Activated CD4-positive, alpha-beta memory T cell treated with anti-CD3 and anti-CD28 coated beads for 36 hours (primary cell): Measurements from ENCODE around the gene RASEF. TPM values are rescaled to one million over a fixed set of nuclear protein-coding genes. Genes with fewer than 3 reads are reported as not detected.

Experiments used
- CTCF ChIA-PET: fragments of 350-600 bp; sonication (Branson Sonifier 250); formaldehyde crosslinking; loops from one replicate; lab custom pipeline; 2021; ENCODE audit warnings: antibody characterized with exemption, inconsistent platforms; lab: Charles Lee
- POLR2A ChIA-PET: fragments of 350-600 bp; sonication (Branson Sonifier 250); formaldehyde crosslinking; loops from one replicate; lab custom pipeline; 2021; ENCODE audit warnings: antibody characterized with exemption; lab: Charles Lee
- DNase-seq: peaks from one replicate; pipeline ENCODE4 v3.0.0-alpha.2; 2020
- H3K27ac Mint-ChIP-seq: one replicate; pipeline ENCODE4 v1.8.0; 2021; ENCODE audit warnings: mixed read lengths
- H3K27me3 Mint-ChIP-seq: one replicate; pipeline ENCODE4 v1.8.0; 2021; ENCODE audit warnings: mixed read lengths
- H3K36me3 Mint-ChIP-seq: one replicate; pipeline ENCODE4 v1.8.0; 2021; ENCODE audit warnings: mixed read lengths
- H3K4me1 Mint-ChIP-seq: one replicate; pipeline ENCODE4 v1.8.0; 2021; ENCODE audit warnings: low read depth, mixed read lengths
- H3K4me3 Mint-ChIP-seq: one replicate; pipeline ENCODE4 v1.8.0; 2021; ENCODE audit warnings: mild to moderate bottlenecking, mixed read lengths
- H3K9me3 Mint-ChIP-seq: one replicate; pipeline ENCODE4 v1.8.0; 2021; ENCODE audit warnings: mixed read lengths
- intact Hi-C: fragments of 100-400 bp; cut with micrococcal nuclease; formaldehyde crosslinking; loops from one replicate; pipeline ENCODE4 v1.15.1; 2023
- total RNA-seq, 2 experiments: library from RNA; stranded (reverse); gene quantifications; one replicate each; pipeline ENCODE4 v1.2.3, GENCODE V29; 2021

The RASEF gene
- total RNA-seq, 2 experiments from 2014 or later, result not detected

DNA sequence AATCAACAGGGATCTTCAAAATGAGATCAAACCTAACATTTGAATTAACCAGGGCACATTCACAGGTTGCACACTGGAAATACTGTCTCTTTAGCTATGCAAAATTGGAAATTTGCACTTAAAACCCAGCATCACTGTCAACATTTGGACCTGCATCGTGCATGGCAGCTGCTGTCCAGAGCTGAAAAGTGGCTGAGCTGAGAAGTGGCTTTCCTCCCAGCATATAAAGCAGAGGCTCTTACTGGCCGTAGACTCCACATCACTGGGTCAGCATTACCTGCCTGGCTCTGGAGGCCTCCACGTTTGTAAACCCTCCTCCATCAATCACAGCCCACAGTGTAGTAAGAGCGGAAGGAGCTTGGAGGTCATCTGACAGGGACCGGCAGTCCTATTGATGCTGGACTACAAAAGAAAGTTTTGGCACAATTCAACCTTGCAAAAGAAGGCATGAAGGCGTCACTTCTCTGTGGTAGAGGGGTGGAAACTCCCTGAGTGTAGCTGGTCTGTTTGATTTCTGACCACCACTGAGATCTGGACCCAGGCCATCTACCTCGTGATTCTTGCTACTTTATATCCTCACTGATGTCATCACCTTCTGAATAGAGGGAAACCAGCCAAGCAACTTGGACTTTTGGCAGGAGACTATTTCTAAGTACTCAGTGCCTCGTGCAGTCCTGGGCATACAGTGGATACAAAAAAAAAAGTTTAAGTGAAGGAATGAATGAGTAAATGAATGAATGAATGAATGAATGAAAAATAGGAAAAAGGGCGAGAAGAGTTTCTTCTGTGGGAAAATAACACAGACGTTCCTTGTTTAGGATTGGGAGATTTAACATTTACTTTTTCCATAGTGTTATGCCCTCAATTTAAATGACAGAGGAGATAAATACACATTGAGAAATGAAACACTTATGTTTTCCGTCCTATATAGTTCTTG is 14.8 kb downstream of the RASEF start:
- intact Hi-C loops, result no loop called here
- no peaks in the 10 kb centered on the region for H3K9me3 Mint-ChIP-seq
- no peaks in the 10 kb centered on the region for H3K27me3 Mint-ChIP-seq
- H3K36me3 Mint-ChIP-seq, result no peaks in the 10 kb centered on the region
- ChIA-PET POLR2A (no interaction called here), CTCF (no interaction called here)
- H3K4me1 Mint-ChIP-seq, result no peaks in the 10 kb centered on the region
- H3K27ac Mint-ChIP-seq, result no peak overlapping the region
- no peak for DNase-seq
- no peak overlapping the region for H3K4me3 Mint-ChIP-seq

GRCh38 chr9:83043597-83043996 is 19.3 kb downstream of the RASEF start:
- POLR2A ChIA-PET, result no interaction called here
- Mint-ChIP-seq H3K36me3 (no peaks in the 10 kb centered on the region), H3K27ac (no peak overlapping the region), H3K27me3 (no peaks in the 10 kb centered on the region), H3K4me1 (no peaks in the 10 kb centered on the region), H3K9me3 (no peaks in the 10 kb centered on the region), H3K4me3 (no peak overlapping the region)
- intact Hi-C loops, result no loop called here
- DNase-seq, result no peak
- CTCF ChIA-PET, result no interaction called here

DNA sequence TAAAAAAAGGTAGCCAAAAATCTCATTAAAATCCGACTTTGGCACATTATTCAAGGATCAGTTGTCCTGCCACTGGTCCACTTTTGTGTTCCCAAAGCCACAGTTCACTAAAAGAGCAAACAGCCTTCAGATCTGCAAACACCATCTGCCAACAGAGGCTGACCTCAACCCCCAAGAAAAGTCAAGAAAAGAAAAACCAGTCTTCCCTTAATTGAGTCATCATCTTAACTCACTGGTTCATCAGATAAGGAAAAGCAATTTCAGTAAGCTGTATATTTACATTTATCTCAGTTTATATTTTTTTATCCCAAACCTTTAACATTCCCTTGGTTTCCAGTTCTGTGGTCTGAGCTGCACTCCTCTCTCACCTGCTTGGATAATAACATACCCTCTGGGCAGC is 21.2 kb downstream of the RASEF start:
- Mint-ChIP-seq H3K27me3 (no peaks in the 10 kb centered on the region), H3K4me1 (no peaks in the 10 kb centered on the region), H3K4me3 (no peak overlapping the region), H3K9me3 (no peaks in the 10 kb centered on the region), H3K27ac (no peak overlapping the region), H3K36me3 (no peaks in the 10 kb centered on the region)
- POLR2A ChIA-PET, result no interaction called here
- DNase-seq, result no peak
- CTCF ChIA-PET, result no interaction called here
- intact Hi-C loops, result no loop called here

DNA sequence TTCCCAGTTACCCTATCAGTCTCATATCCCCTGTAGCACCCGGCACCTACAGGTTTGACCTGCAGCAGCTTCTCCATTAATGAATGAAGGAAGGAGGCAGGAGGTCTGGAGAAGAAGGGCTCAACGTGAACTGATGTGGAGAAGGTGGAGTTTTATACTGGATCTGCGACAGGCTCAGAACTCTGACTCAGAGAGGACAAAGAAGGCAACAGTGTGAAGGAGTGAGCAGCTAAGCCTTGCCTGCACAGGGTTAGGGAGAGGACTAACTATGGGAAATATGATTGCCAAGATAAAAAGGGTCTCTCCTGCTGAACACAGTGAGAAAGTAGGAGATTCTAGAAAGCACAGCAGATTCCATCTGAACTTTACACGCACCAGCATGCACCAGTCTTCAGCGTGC is 23.6 kb downstream of the RASEF start:
- ChIA-PET CTCF (no interaction called here), POLR2A (no interaction called here)
- no peaks in the 10 kb centered on the region for H3K4me1 Mint-ChIP-seq
- no peaks in the 10 kb centered on the region for H3K27me3 Mint-ChIP-seq
- DNase-seq, result no peak
- no peaks in the 10 kb centered on the region for H3K36me3 Mint-ChIP-seq
- H3K4me3 Mint-ChIP-seq, result no peak overlapping the region
- no peak overlapping the region for H3K27ac Mint-ChIP-seq
- intact Hi-C loops, result no loop called here
- no peaks in the 10 kb centered on the region for H3K9me3 Mint-ChIP-seq

GRCh38 chr9:83036043-83036442 is 26.9 kb downstream of the RASEF start:
- Mint-ChIP-seq H3K27me3 (no peaks in the 10 kb centered on the region), H3K4me1 (no peaks in the 10 kb centered on the region), H3K9me3 (no peaks in the 10 kb centered on the region), H3K27ac (no peak overlapping the region), H3K4me3 (no peak overlapping the region), H3K36me3 (no peaks in the 10 kb centered on the region)
- DNase-seq, result no peak
- intact Hi-C loops, result no loop called here
- ChIA-PET CTCF (no interaction called here), POLR2A (no interaction called here)

DNA sequence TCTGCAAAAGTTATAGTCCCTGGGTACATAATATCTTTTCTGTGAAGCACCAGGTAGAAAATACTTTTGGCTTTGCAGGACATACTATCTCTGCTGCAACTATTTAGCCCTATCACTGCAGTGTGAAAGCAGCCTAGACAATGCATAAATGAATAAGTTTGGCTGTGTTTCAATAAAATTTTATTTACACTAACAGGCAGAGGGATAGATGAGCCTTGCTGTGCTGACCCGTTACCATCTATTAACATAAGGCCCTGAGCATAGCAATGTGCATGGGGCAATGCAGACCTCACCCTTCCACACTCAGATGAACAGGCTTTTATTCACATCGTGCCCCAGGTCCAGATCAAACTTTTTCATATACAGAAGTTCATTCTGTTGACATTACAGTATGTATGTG is 27.8 kb downstream of the RASEF start:
- Mint-ChIP-seq H3K4me1 (no peaks in the 10 kb centered on the region), H3K9me3 (no peaks in the 10 kb centered on the region), H3K27ac (no peak overlapping the region), H3K27me3 (no peaks in the 10 kb centered on the region), H3K36me3 (no peaks in the 10 kb centered on the region), H3K4me3 (no peak overlapping the region)
- intact Hi-C loops, result no loop called here
- no peak for DNase-seq
- POLR2A ChIA-PET, result no interaction called here
- CTCF ChIA-PET, result no interaction called here

DNA sequence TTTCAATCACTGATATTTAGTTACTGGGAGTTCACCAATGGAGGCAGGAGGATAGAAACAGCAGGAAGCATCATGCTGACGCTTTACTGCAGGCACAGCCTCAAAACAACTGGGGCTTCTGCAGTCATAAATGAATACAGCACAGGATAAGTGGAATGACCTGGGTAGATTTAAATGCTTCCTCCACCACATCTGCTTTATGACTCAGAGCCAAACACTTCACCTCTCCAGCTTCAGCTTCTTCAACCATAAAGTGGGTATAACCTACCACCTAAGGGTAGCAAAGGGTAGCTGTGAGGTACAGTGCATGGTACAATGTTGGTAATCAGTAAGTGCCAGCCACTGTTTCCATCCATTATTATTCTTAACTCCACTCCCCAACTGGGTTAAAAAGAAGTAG is 28.4 kb downstream of the RASEF start:
- Mint-ChIP-seq H3K9me3 (no peaks in the 10 kb centered on the region), H3K27ac (no peak overlapping the region), H3K4me3 (no peak overlapping the region), H3K36me3 (no peaks in the 10 kb centered on the region), H3K4me1 (no peaks in the 10 kb centered on the region), H3K27me3 (no peaks in the 10 kb centered on the region)
- ChIA-PET CTCF (no interaction called here), POLR2A (no interaction called here)
- DNase-seq, result no peak
- intact Hi-C loops, result no loop called here

- ChIA-PET POLR2A (no interaction called here), CTCF (no interaction called here)
- DNase-seq, result no peak
- Mint-ChIP-seq H3K9me3 (no peaks in the 10 kb centered on the region), H3K36me3 (no peaks in the 10 kb centered on the region), H3K27me3 (no peaks in the 10 kb centered on the region), H3K27ac (no peak overlapping the region), H3K4me1 (no peaks in the 10 kb centered on the region), H3K4me3 (no peak overlapping the region)
- intact Hi-C loops, result no loop called here
Measured at GRCh38 chr9:83034026-83034425, 28.9 kb downstream of the RASEF start.

GRCh38 chr9:83032065-83032625 is 30.8 kb downstream of the RASEF start:
- ChIA-PET POLR2A (no interaction called here), CTCF (no interaction called here)
- Mint-ChIP-seq H3K27me3 (no peaks in the 10 kb centered on the region), H3K27ac (no peak overlapping the region), H3K36me3 (no peaks in the 10 kb centered on the region), H3K4me1 (no peaks in the 10 kb centered on the region), H3K4me3 (no peak overlapping the region), H3K9me3 (no peaks in the 10 kb centered on the region)
- no peak for DNase-seq
- intact Hi-C loops, result no loop called here

DNA sequence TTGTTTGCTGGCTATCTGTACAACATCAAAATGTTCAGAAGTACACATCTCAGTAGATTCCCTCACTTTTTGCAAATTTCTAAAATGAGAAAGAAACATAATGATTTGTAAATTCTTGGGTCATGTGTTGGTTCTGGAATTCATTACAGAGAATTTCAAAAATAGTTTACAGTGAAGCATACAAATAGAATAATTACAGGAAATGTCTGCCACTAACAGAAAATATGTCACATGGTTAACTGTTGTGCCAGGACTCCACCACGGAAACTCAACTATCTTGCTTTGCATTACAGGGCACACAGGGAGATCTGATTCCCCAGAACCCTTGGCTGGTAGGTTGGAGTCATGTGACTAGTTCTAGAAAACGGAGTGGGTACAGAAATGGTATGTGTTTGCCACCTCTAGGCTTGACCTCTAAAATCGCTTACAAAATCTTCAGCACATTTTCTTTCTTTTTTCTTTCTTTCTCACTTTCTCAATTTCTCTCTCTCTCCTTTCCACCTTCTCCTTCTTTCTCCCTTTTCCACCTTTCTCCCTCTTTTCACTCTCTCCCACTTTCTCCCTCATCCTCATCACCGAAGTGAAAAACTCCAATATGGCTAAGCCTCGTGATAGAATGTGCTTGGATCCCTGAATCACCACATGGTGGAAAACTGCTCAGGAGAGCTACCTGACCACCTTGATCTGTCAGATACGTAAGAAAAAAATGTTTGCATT is 32.4 kb downstream of the RASEF start:
- Mint-ChIP-seq H3K27me3 (no peaks in the 10 kb centered on the region), H3K4me3 (no peak overlapping the region), H3K27ac (no peak overlapping the region), H3K9me3 (no peaks in the 10 kb centered on the region), H3K4me1 (no peaks in the 10 kb centered on the region), H3K36me3 (no peaks in the 10 kb centered on the region)
- ChIA-PET CTCF (no interaction called here), POLR2A (no interaction called here)
- intact Hi-C loops, result no loop called here
- DNase-seq, result no peak

GRCh38 chr9:83029531-83030137 is 33.3 kb downstream of the RASEF start:
- Mint-ChIP-seq H3K27me3 (no peaks in the 10 kb centered on the region), H3K9me3 (no peaks in the 10 kb centered on the region), H3K4me1 (no peaks in the 10 kb centered on the region), H3K36me3 (no peaks in the 10 kb centered on the region), H3K4me3 (no peak overlapping the region), H3K27ac (no peak overlapping the region)
- ChIA-PET POLR2A (no interaction called here), CTCF (no interaction called here)
- DNase-seq, result no peak
- intact Hi-C loops, result no loop called here

GRCh38 chr9:83027153-83027891 is 35.6 kb downstream of the RASEF start:
- intact Hi-C loops, result no loop called here
- Mint-ChIP-seq H3K4me3 (no peak overlapping the region), H3K27ac (no peak overlapping the region), H3K4me1 (no peaks in the 10 kb centered on the region), H3K9me3 (no peaks in the 10 kb centered on the region), H3K27me3 (no peaks in the 10 kb centered on the region), H3K36me3 (no peaks in the 10 kb centered on the region)
- ChIA-PET POLR2A (no interaction called here), CTCF (no interaction called here)
- DNase-seq, result no peak
